ENCODE data around the gene TRIM33.

DNA sequence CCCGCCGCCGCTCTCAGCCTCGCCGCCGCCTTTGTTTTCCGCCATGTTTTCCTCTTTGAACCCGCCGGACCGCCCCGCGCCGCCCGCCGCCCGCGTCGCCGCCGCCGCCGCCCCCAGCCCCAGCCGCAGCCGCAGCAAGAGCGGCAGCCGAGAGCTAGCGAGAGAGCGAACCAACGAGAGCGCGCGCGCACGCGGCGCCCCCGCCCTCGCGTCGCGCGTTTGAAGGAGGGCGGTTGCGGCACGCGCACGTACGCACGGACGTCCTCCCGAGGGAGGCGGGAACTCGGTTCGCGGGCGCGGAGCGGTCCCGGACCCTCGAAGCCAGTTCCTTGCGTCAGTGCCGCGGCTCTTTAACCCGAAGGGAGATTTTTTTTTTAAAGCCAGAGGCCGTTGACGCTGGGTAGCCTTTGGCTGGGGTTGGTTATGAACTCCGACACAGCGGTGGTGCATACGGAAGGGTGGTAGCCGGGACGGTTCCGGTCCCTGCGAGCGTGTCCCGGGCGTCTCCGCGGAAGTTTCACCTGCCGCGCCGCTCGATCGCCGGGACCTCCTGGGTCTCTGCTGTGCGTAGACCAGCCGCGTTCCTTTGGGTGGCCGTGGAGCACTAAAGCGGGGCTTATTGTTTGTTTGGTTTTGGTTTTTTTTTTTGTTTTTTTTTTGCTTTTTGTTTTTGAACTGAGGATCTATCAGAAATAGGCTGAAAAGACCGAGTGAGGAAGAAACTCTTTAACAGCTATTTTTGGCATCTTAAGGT, at the start of gene TRIM33:
- TF ChIP-seq NFE2L2 (conservative IDR thresholded peaks at IDR 0.05; ENCODE audit: low read length): no peak
- TF ChIP-seq POLR2A (IDR thresholded peaks at IDR 0.05; ENCODE audit: low read length): peak; percentile 84
- TF ChIP-seq, protein P1, sequence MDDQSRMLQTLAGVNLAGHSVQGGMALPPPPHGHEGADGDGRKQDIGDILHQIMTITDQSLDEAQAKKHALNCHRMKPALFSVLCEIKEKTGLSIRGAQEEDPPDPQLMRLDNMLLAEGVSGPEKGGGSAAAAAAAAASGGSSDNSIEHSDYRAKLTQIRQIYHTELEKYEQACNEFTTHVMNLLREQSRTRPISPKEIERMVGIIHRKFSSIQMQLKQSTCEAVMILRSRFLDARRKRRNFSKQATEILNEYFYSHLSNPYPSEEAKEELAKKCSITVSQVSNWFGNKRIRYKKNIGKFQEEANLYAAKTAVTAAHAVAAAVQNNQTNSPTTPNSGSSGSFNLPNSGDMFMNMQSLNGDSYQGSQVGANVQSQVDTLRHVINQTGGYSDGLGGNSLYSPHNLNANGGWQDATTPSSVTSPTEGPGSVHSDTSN (IDR thresholded peaks at IDR 0.05): no peak
- no peak for TF ChIP-seq RFX5 (IDR thresholded peaks at IDR 0.05)
- TF ChIP-seq, protein P2, sequence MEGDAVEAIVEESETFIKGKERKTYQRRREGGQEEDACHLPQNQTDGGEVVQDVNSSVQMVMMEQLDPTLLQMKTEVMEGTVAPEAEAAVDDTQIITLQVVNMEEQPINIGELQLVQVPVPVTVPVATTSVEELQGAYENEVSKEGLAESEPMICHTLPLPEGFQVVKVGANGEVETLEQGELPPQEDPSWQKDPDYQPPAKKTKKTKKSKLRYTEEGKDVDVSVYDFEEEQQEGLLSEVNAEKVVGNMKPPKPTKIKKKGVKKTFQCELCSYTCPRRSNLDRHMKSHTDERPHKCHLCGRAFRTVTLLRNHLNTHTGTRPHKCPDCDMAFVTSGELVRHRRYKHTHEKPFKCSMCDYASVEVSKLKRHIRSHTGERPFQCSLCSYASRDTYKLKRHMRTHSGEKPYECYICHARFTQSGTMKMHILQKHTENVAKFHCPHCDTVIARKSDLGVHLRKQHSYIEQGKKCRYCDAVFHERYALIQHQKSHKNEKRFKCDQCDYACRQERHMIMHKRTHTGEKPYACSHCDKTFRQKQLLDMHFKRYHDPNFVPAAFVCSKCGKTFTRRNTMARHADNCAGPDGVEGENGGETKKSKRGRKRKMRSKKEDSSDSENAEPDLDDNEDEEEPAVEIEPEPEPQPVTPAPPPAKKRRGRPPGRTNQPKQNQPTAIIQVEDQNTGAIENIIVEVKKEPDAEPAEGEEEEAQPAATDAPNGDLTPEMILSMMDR (IDR thresholded peaks at IDR 0.05): no peak
- TF ChIP-seq EP300 (IDR thresholded peaks at IDR 0.05): no peak
- TF ChIP-seq, protein P3, sequence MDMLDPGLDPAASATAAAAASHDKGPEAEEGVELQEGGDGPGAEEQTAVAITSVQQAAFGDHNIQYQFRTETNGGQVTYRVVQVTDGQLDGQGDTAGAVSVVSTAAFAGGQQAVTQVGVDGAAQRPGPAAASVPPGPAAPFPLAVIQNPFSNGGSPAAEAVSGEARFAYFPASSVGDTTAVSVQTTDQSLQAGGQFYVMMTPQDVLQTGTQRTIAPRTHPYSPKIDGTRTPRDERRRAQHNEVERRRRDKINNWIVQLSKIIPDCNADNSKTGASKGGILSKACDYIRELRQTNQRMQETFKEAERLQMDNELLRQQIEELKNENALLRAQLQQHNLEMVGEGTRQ (IDR thresholded peaks at IDR 0.05): no peak
- no peak for TF ChIP-seq NR3C1 (IDR thresholded peaks at IDR 0.05)
- peak; percentile 60 to 91; a peak in 4 of 5 replicates for TF ChIP-seq JUN (IDR thresholded peaks at IDR 0.05)
- no peak for TF ChIP-seq KDM5A (IDR thresholded peaks at IDR 0.05)
- no peak for TF ChIP-seq CHD4 (IDR thresholded peaks at IDR 0.05; ENCODE audit: borderline replicate concordance)
